Left lung (tissue), 10 donors: ENCODE results near the gene PLCL1. TPM values are rescaled to one million over a fixed set of nuclear protein-coding genes. Genes with fewer than 3 reads are reported as not detected.

Experiments used
- ATAC-seq: fragments of 200-7000 bp; cut with Tn5 transposase; one replicate; pipeline ENCODE4 v1.9.1; 2020; ENCODE audit warnings: moderate library complexity
- DNase-seq, 4 donors: peaks; one replicate each; pipeline ENCODE4 v3.0.0-alpha.2; 2013 to 2020
- H3K27ac ChIP-seq, 2 donors: fragments of 200-600 bp; sonication (generic) in 1 of 2; one replicate each; pipeline versions ENCODE4 v1.5.0 to v1.8.0; 2020 to 2021
- H3K27me3 ChIP-seq, 2 donors: fragments of 200-600 bp; sonication (generic) in 1 of 2; one replicate each; pipeline versions ENCODE4 v1.5.0 to v1.8.0; 2020 to 2021
- H3K36me3 ChIP-seq, 2 donors: fragments of 200-600 bp; sonication (generic) in 1 of 2; one replicate each; pipeline versions ENCODE4 v1.5.0 to v1.8.0; 2020 to 2021
- H3K4me1 ChIP-seq, 2 donors: fragments of 200-600 bp; one replicate each; pipeline ENCODE4 v1.8.0; 2021
- H3K4me3 ChIP-seq, 2 donors: fragments of 200-600 bp; sonication (generic) in 1 of 2; one replicate each; pipeline versions ENCODE4 v1.5.0 to v1.8.0; 2020 to 2021; ENCODE audit warnings: mild to moderate bottlenecking in 1 of 2
- H3K9me3 ChIP-seq, 2 donors: fragments of 200-600 bp; sonication (generic) in 1 of 2; one replicate each; pipeline versions ENCODE4 v1.5.0 to v1.8.0; 2020 to 2021
- intact Hi-C, 2 donors: fragments of 100-400 bp; cut with DNase I; formaldehyde crosslinking; loops; one replicate each; pipeline versions ENCODE4 v1.11.2 to v1.14.2; 2022
- polyA plus RNA-seq, 6 donors: library from polyadenylated mRNA; unstranded; fragments of 120-200 nt; gene quantifications; one replicate each; pipeline ENCODE4 v1.2.1, GENCODE V29; 2013; ENCODE audit not compliant: insufficient read length in 6 of 6
- total RNA-seq, 2 donors: library from RNA; stranded (reverse); fragmentation: NEBNext Ultra II Directional; extraction: Animal tissue kit (Norgen Biotek cat#: 25700); gene quantifications; one replicate each; pipeline ENCODE4 v1.2.1, GENCODE V29; 2021
- TF ChIP-seq, protein P1 (sequence below), 2 donors: fragments of 200-600 bp; sonication (generic) in 1 of 2; IDR thresholded peaks; one replicate each; pipeline versions ENCODE4 v1.5.0 to v1.8.0; 2021; ENCODE audit warnings: antibody characterized with exemption in 2 of 2
- donor health status: DM: no; HTN: yes; CAD: no.
- donor health status: DM: no; HTN: no; CAD: no.

Gene PLCL1
- total and polyA plus RNA-seq, 8 donors: 3.4 to 15.3 (median 10.3) TPM

DNA sequence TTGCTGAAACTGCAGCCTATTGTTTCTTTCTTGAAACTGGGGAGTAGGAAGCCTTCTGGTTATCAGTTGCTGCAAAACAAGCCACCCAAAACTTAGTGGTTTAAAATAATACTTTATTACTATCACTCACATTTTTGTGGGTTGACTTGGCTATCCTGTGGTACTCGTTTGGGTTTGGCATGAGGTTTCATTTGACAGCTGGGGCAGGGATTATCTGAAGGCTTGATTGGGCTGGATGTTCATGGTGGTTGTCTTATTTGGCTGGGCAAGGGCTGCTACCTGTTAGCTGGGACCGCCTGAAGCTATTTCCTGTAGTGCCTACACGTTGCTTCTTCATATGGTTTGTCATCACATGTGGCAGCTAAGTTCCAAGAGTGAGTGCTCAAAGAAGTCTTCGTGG, 122.3 kb downstream of the PLCL1 start:
- Histone ChIP-seq H3K27me3 (no peaks in the 10 kb centered on the region), H3K4me1 (no peaks in the 10 kb centered on the region), H3K36me3 (no peaks in the 10 kb centered on the region), H3K9me3 (no peaks in the 10 kb centered on the region), H3K4me3 (no peak overlapping the region), H3K27ac (no peak overlapping the region)
- TF ChIP-seq, protein P1, sequence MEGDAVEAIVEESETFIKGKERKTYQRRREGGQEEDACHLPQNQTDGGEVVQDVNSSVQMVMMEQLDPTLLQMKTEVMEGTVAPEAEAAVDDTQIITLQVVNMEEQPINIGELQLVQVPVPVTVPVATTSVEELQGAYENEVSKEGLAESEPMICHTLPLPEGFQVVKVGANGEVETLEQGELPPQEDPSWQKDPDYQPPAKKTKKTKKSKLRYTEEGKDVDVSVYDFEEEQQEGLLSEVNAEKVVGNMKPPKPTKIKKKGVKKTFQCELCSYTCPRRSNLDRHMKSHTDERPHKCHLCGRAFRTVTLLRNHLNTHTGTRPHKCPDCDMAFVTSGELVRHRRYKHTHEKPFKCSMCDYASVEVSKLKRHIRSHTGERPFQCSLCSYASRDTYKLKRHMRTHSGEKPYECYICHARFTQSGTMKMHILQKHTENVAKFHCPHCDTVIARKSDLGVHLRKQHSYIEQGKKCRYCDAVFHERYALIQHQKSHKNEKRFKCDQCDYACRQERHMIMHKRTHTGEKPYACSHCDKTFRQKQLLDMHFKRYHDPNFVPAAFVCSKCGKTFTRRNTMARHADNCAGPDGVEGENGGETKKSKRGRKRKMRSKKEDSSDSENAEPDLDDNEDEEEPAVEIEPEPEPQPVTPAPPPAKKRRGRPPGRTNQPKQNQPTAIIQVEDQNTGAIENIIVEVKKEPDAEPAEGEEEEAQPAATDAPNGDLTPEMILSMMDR (IDR thresholded peaks at IDR 0.05): no peak
- DNase-seq (no peak), ATAC-seq (no peak)
- intact Hi-C loops: no loop called here

DNA sequence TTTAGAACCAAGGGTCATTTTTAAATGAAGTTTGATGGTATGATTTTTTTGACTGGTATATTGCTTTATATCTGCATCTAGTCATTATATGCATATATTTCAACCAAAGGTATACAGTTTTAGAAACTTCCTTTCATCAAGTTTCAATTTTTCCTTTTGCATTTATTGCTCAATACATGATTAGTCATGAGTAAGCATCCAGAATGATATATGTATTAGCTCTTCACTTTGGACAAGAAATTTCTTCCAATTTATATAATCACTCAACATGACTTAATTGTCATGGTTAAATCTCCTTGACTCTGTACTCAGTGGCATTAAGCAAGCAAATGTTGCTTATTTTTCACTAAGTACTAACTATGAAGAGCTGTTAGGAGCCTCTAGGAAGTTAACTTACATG, 123.6 kb downstream of the PLCL1 start:
- Histone ChIP-seq H3K27me3 (no peaks in the 10 kb centered on the region), H3K4me1 (no peaks in the 10 kb centered on the region), H3K4me3 (no peak overlapping the region), H3K9me3 (no peaks in the 10 kb centered on the region), H3K36me3 (no peaks in the 10 kb centered on the region), H3K27ac (no peak overlapping the region)
- no peak for DNase-seq
- intact Hi-C loops: no loop called here
- TF ChIP-seq, protein P1 (IDR thresholded peaks at IDR 0.05): no peak
- no peak for ATAC-seq

DNA sequence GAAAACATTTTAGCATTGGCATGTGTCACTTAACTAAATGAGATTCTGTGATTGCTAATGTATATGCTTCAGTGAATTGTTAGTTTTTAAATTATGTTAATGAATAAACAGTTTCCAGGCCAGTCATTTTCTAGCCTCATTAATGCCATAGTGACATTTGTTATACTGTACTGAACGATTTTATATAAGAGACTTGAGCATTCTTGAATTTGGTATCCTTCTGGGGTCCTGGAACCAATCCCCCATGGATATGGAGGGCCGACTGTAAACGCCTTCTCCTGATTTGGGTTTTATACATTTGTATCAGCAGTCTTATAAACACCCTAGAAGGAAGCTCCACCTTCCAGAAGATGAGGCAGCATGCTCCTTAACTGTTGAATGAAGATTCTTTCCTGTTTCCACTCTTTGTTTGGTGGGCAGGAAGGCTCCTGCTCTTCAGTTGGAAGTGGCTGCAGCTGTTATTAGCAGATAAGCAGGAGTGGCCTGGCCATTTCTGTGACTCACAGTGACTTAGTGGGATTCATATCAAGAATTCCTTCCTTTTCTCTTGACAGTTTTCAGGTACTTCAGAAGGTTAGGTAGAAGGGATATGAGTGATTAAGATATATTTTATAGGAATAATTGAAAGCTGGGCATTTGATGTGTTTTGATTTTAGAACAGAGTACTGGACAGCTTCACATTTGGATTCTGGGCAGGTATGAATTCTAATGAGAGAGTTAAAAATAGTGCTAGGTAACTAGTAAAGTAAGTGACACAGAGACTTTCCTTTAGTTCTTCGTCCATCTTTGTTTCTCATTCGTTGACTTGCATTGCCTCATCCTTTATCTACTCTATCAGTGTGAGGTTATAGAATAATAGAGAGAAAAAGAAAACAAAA, 124.9 kb downstream of the PLCL1 start:
- DNase-seq (no peak), ATAC-seq (no peak)
- no peak overlapping the region for H3K4me3 ChIP-seq
- no peaks in the 10 kb centered on the region for H3K36me3 ChIP-seq
- no peaks in the 10 kb centered on the region for H3K4me1 ChIP-seq
- no peak overlapping the region for H3K27ac ChIP-seq
- TF ChIP-seq, protein P1 (IDR thresholded peaks at IDR 0.05): no peak
- intact Hi-C loops: no loop called here
- no peaks in the 10 kb centered on the region for H3K27me3 ChIP-seq
- H3K9me3 ChIP-seq: no peaks in the 10 kb centered on the region

DNA sequence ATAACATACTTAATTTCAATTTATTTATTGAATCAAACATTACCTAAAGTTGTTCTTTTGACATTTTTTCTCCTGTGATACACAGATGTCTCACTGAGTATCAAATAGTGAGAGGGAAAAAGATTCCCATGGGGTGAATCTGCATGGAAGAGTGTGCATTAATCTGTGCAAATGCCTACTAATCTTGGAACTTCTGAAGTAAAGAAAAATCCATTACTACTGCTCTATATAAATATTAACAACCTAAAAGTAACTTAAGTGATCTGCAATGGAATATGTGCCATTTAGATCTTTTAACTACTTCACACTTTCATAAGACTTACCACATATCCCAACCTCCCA, 125.5 kb downstream of the PLCL1 start:
- H3K36me3 ChIP-seq: no peaks in the 10 kb centered on the region
- H3K4me1 ChIP-seq: no peaks in the 10 kb centered on the region
- no peaks in the 10 kb centered on the region for H3K27me3 ChIP-seq
- no peak for DNase-seq
- no peaks in the 10 kb centered on the region for H3K9me3 ChIP-seq
- H3K4me3 ChIP-seq: no peak overlapping the region
- ATAC-seq: no peak
- TF ChIP-seq, protein P1 (IDR thresholded peaks at IDR 0.05): no peak
- intact Hi-C loops: no loop called here
- no peak overlapping the region for H3K27ac ChIP-seq

DNA sequence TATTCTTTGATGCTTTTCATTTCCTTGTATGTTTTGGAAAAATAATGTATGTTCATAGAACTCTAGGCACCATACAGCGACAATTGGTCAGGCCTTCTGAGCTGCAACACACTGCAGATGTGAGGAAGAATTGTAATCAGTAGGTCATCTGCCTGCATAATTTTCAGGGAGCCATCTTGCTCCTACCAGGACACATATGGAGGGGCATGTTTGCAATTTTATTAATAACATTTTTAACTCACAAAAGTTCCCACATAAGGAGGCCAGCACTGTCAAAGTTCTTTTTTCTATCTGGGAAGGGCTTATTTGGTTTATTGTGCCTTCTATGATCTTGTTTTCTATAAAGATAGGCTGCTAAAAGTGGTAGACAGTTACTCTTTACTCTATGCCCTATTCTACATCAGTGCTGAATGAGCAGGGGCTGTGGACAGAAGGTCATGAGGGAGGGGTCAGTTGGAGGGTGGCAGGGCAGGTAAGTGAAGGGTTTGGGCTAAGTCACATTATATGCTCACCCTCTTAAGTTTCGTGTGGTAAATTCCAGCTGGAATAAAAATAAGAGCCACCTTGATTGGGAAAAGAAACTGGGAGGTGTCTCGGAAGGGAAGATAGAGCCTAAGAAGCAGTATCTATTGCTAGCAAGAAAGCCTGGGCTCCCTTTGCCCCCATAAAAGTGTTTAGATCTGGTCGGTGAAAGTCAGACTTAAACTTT, 126.3 kb downstream of the PLCL1 start:
- no peak overlapping the region for H3K4me3 ChIP-seq
- H3K27me3 ChIP-seq: no peaks in the 10 kb centered on the region
- TF ChIP-seq, protein P1 (IDR thresholded peaks at IDR 0.05): no peak
- H3K36me3 ChIP-seq: no peaks in the 10 kb centered on the region
- DNase-seq (no peak), ATAC-seq (no peak)
- intact Hi-C loops: no loop called here
- H3K4me1 ChIP-seq: no peaks in the 10 kb centered on the region
- H3K27ac ChIP-seq: no peak overlapping the region
- H3K9me3 ChIP-seq: no peaks in the 10 kb centered on the region
